Stimulated activated effector memory CD8-positive, alpha-beta T cell treated with anti-CD3 and anti-CD28 coated beads, Interleukin-12 subunit alpha, Interleukin-12 subunit beta, amount 100 ng/mL, for 72 hours (primary cell): ENCODE data around the gene PRKN.

Experiments
- ATAC-seq: fragments of 150-1000 bp; cut with Tn5 transposase; 2 replicates; pipeline ENCODE4 v1.10.0; 2021
- DNase-seq, 2 donors: peaks; one replicate each; pipeline ENCODE4 v3.0.0; 2021 to 2022; ENCODE audit warnings: low spot score in 2 of 2
- H3K27ac Mint-ChIP-seq: one replicate; pipeline ENCODE4 v1.8.0; 2022; ENCODE audit warnings: mild to moderate bottlenecking, mixed read lengths
- H3K36me3 Mint-ChIP-seq: one replicate; pipeline ENCODE4 v1.8.0; 2022; ENCODE audit warnings: mild to moderate bottlenecking, mixed read lengths
- H3K4me1 Mint-ChIP-seq: one replicate; pipeline ENCODE4 v1.8.0; 2022; ENCODE audit warnings: mixed read lengths
- H3K4me3 Mint-ChIP-seq: one replicate; pipeline ENCODE4 v1.8.0; 2022; ENCODE audit warnings: mild to moderate bottlenecking, mixed read lengths
- H3K9me3 Mint-ChIP-seq: one replicate; pipeline ENCODE4 v1.8.0; 2022; ENCODE audit warnings: mixed read lengths

Gene PRKN

GRCh38 chr6:162258647-162259046 lies 468.9 kb downstream of the PRKN start:
- ATAC-seq (no peak), DNase-seq (no peak)
- Mint-ChIP-seq H3K4me1 (no peaks in the 10 kb centered on the region), H3K27ac (no peak overlapping the region), H3K4me3 (no peak overlapping the region), H3K9me3 (no peaks in the 10 kb centered on the region), H3K36me3 (no peaks in the 10 kb centered on the region)

GRCh38 chr6:162256361-162256760 lies 471.2 kb downstream of the PRKN start:
- Mint-ChIP-seq H3K4me1 (no peaks in the 10 kb centered on the region), H3K4me3 (no peak overlapping the region), H3K36me3 (no peaks in the 10 kb centered on the region), H3K27ac (no peak overlapping the region), H3K9me3 (peaks cover 3% of the 10 kb centered on the region)
- no peak for DNase-seq
- no peak for ATAC-seq

- no peaks in the 10 kb centered on the region for H3K4me1 Mint-ChIP-seq
- peaks cover 3% of the 10 kb centered on the region for H3K9me3 Mint-ChIP-seq
- H3K27ac Mint-ChIP-seq: no peak overlapping the region
- no peak overlapping the region for H3K4me3 Mint-ChIP-seq
- ATAC-seq: no peak
- no peak for DNase-seq
- no peaks in the 10 kb centered on the region for H3K36me3 Mint-ChIP-seq
Observed at GRCh38 chr6:162251257-162251656, 476.3 kb downstream of the PRKN start.

- ATAC-seq: no peak
- no peaks in the 10 kb centered on the region for H3K4me1 Mint-ChIP-seq
- H3K36me3 Mint-ChIP-seq: no peaks in the 10 kb centered on the region
- peaks cover 3% of the 10 kb centered on the region for H3K9me3 Mint-ChIP-seq
- H3K4me3 Mint-ChIP-seq: no peak overlapping the region
- H3K27ac Mint-ChIP-seq: no peak overlapping the region
- DNase-seq: no peak
Observed at GRCh38 chr6:162249907-162250642, 477.5 kb downstream of the PRKN start.

- no peak for ATAC-seq
- Mint-ChIP-seq H3K36me3 (no peaks in the 10 kb centered on the region), H3K9me3 (no peaks in the 10 kb centered on the region), H3K4me1 (no peaks in the 10 kb centered on the region), H3K27ac (no peak overlapping the region), H3K4me3 (no peak overlapping the region)
- DNase-seq: no peak
Observed at GRCh38 chr6:162245830-162246420, 481.6 kb downstream of the PRKN start.

- DNase-seq: no peak
- Mint-ChIP-seq H3K27ac (no peak overlapping the region), H3K4me3 (no peak overlapping the region), H3K9me3 (no peaks in the 10 kb centered on the region), H3K36me3 (no peaks in the 10 kb centered on the region), H3K4me1 (no peaks in the 10 kb centered on the region)
- ATAC-seq: no peak
Observed at GRCh38 chr6:162244031-162244430, 483.5 kb downstream of the PRKN start.

GRCh38 chr6:162242915-162243314 lies 484.7 kb downstream of the PRKN start:
- no peaks in the 10 kb centered on the region for H3K36me3 Mint-ChIP-seq
- no peaks in the 10 kb centered on the region for H3K9me3 Mint-ChIP-seq
- no peak overlapping the region for H3K4me3 Mint-ChIP-seq
- H3K4me1 Mint-ChIP-seq: no peaks in the 10 kb centered on the region
- H3K27ac Mint-ChIP-seq: no peak overlapping the region
- ATAC-seq (no peak), DNase-seq (no peak)

- Mint-ChIP-seq H3K4me1 (no peaks in the 10 kb centered on the region), H3K36me3 (no peaks in the 10 kb centered on the region), H3K9me3 (peaks cover 2% of the 10 kb centered on the region), H3K4me3 (no peak overlapping the region), H3K27ac (no peak overlapping the region)
- no peak for ATAC-seq
- DNase-seq: no peak
Observed at GRCh38 chr6:162239330-162239729, 488.2 kb downstream of the PRKN start.

GRCh38 chr6:162238675-162239074 lies 488.9 kb downstream of the PRKN start:
- Mint-ChIP-seq H3K27ac (no peak overlapping the region), H3K4me3 (no peak overlapping the region), H3K4me1 (no peaks in the 10 kb centered on the region), H3K9me3 (peaks cover 6% of the 10 kb centered on the region), H3K36me3 (no peaks in the 10 kb centered on the region)
- no peak for ATAC-seq
- no peak for DNase-seq

- Mint-ChIP-seq H3K27ac (no peak overlapping the region), H3K4me1 (no peaks in the 10 kb centered on the region), H3K9me3 (peaks cover 6% of the 10 kb centered on the region), H3K36me3 (no peaks in the 10 kb centered on the region), H3K4me3 (no peak overlapping the region)
- DNase-seq (no peak), ATAC-seq (no peak)
Observed at GRCh38 chr6:162237331-162237730, 490.2 kb downstream of the PRKN start.

- no peaks in the 10 kb centered on the region for H3K4me1 Mint-ChIP-seq
- ATAC-seq: no peak
- peaks cover 6% of the 10 kb centered on the region for H3K9me3 Mint-ChIP-seq
- H3K4me3 Mint-ChIP-seq: no peak overlapping the region
- DNase-seq: no peak
- H3K36me3 Mint-ChIP-seq: no peaks in the 10 kb centered on the region
- no peak overlapping the region for H3K27ac Mint-ChIP-seq
Observed at GRCh38 chr6:162234631-162235030, 492.9 kb downstream of the PRKN start.

- DNase-seq (no peak), ATAC-seq (no peak)
- no peaks in the 10 kb centered on the region for H3K36me3 Mint-ChIP-seq
- H3K4me1 Mint-ChIP-seq: no peaks in the 10 kb centered on the region
- peaks cover 9% of the 10 kb centered on the region for H3K9me3 Mint-ChIP-seq
- H3K27ac Mint-ChIP-seq: no peak overlapping the region
- H3K4me3 Mint-ChIP-seq: no peak overlapping the region
Observed at GRCh38 chr6:162230147-162230752, 497.3 kb downstream of the PRKN start.

GRCh38 chr6:162229093-162229492 lies 498.5 kb downstream of the PRKN start:
- Mint-ChIP-seq H3K4me1 (no peaks in the 10 kb centered on the region), H3K27ac (no peak overlapping the region), H3K36me3 (no peaks in the 10 kb centered on the region), H3K4me3 (no peak overlapping the region), H3K9me3 (peaks cover 9% of the 10 kb centered on the region)
- DNase-seq: no peak
- no peak for ATAC-seq

- no peak for DNase-seq
Observed at GRCh38 chr6:162226803-162227202, 500.8 kb downstream of the PRKN start.

GRCh38 chr6:162222521-162222920 lies 505.0 kb downstream of the PRKN start:
- H3K36me3 Mint-ChIP-seq: no peaks in the 10 kb centered on the region
- no peak for DNase-seq
- no peak for ATAC-seq
- H3K27ac Mint-ChIP-seq: no peak overlapping the region
- no peak overlapping the region for H3K4me3 Mint-ChIP-seq
- H3K9me3 Mint-ChIP-seq: peaks cover 6% of the 10 kb centered on the region
- no peaks in the 10 kb centered on the region for H3K4me1 Mint-ChIP-seq

More at GRCh38 chr6:162226803-162227202, 500.8 kb downstream of the PRKN start:
- H3K4me3 Mint-ChIP-seq: no peak overlapping the region
- H3K36me3 Mint-ChIP-seq: no peaks in the 10 kb centered on the region
- H3K4me1 Mint-ChIP-seq: no peaks in the 10 kb centered on the region
- no peak for ATAC-seq
- H3K9me3 Mint-ChIP-seq: peaks cover 9% of the 10 kb centered on the region
- no peak overlapping the region for H3K27ac Mint-ChIP-seq

GRCh38 chr6:162220876-162221275 lies 506.7 kb downstream of the PRKN start:
- peaks cover 3% of the 10 kb centered on the region for H3K9me3 Mint-ChIP-seq
- H3K27ac Mint-ChIP-seq: no peak overlapping the region
- H3K4me1 Mint-ChIP-seq: no peaks in the 10 kb centered on the region
- DNase-seq: no peak
- ATAC-seq: no peak
- no peaks in the 10 kb centered on the region for H3K36me3 Mint-ChIP-seq
- H3K4me3 Mint-ChIP-seq: no peak overlapping the region
